Coronary artery (tissue), 2 donors: Measurements from ENCODE around the gene MAD1L1.
"Not testable (repeated sequence)": the region's sequence is repeated elsewhere in the genome, so short reads cannot be mapped to it uniquely, and the experiment has no call there.

Experiments used
- DNase-seq: peaks from one replicate; pipeline ENCODE4 v3.0.0-alpha.2; 2017; ENCODE audit warnings: low spot score
- H3K27ac ChIP-seq, 2 donors: fragments of 200-600 bp; sonication (generic); one replicate each; pipeline ENCODE4 v1.5.1; 2016 to 2019
- H3K4me3 ChIP-seq: fragments of 200-600 bp; sonication (generic); 2 replicates; pipeline ENCODE4 v1.5.1; 2016; ENCODE audit warnings: mild to moderate bottlenecking, moderate library complexity
- CTCF ChIP-seq: fragments of 200-600 bp; sonication (generic); IDR thresholded peaks from one replicate; pipeline ENCODE4 v1.5.1; 2019; ENCODE audit warnings: antibody characterized with exemption

Gene MAD1L1

DNA sequence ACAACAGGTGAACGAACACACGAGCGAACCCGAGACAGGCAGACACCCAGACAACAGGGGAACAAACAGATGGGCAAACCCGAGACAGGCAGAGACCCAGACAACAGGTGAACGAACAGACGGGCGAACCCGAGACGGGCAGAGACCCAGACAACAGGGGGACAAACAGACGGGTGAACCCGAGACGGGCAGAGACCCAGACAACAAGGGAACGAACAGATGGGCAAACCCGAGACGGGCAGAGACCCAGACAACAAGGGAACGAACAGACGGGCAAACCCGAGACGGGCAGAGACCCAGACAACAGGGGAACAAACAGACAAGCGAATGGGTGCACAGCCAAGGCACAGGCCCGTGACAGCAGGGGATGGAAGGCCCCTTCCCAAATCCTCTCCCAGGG lies 298.0 kb downstream of the MAD1L1 start:
- DNase-seq, result no peak
- H3K4me3 ChIP-seq, result no peak overlapping the region
- TF ChIP-seq CTCF, result no peak
- no peak overlapping the region for H3K27ac ChIP-seq

DNA sequence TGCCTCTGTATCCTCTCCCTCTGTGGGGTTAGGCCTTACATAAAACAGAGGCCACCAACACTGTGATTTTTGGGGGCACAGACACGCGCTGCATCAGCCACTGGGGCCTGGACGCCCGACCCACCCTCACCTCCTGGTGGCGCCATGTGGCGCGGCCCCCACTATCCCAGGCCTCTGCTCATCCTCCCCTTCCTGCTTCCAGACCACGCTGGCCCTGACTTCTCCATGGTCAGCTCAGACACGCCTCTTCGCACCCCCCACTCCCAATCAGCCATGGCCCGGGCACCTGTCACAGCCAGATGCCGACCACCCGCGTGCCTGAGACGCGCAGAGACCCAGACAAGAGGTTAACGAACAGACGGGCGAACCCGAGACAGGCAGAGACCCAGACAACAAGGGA lies 298.7 kb downstream of the MAD1L1 start:
- no peak overlapping the region for H3K4me3 ChIP-seq
- TF ChIP-seq CTCF, result no peak
- no peak for DNase-seq
- H3K27ac ChIP-seq, result no peak overlapping the region

DNA sequence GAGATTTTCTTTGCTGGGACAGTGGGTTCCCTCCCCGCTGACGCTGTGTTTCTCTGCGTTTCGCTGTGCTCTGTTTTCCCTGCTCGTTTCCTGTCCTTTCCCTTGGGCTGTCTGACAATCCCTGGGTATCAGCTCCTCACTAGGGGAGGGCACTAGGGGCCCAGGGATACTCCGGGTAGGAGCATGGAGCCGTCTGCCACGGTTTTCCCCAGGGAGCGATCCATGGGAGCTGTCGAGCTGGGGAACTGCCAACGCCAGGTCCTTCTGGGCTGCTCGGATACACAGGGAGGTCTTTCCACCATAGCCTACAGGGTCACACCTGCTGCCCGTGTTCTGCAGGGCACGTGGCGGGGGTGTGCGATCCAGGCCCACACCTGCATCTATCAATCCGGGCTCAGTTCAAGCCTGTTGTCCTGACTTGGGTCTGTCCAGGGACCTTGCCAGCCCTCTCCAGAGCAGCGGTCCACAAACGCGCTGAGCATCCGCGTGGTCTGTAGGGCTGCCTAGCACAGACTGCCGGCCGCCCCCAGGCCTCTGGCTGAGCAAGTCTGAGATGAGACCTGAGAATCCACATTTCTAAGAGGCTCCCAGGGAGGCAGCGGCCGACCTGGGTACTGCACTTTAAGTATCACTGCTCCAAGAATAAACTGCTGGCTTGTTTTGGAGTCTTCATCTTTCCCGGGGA lies 299.5 kb downstream of the MAD1L1 start:
- TF ChIP-seq CTCF, result no peak
- no peak for DNase-seq

DNA sequence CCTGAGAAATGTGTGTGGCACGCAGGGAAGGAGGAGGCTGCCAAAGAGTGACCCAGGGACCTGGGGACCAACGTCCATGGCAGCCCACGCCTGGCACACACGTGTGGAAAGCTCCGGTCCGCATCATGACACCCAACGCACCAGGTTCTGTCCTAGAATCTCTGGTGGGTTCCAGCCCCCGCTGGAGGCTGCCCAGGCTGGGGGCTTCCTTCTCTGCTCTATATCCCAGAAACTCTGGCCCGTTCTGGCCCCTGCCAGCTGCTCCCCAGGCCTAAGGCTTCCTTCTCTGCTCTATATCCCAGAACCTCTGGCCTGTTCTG lies 300.8 kb downstream of the MAD1L1 start:
- TF ChIP-seq CTCF, result no peak
- no peak for DNase-seq
- no peak overlapping the region for H3K4me3 ChIP-seq
- H3K27ac ChIP-seq, result no peak overlapping the region

More for the DNA sequence above, 299.5 kb downstream of the MAD1L1 start:
- H3K4me3 ChIP-seq, result no peak overlapping the region
- H3K27ac ChIP-seq, result no peak overlapping the region

DNA sequence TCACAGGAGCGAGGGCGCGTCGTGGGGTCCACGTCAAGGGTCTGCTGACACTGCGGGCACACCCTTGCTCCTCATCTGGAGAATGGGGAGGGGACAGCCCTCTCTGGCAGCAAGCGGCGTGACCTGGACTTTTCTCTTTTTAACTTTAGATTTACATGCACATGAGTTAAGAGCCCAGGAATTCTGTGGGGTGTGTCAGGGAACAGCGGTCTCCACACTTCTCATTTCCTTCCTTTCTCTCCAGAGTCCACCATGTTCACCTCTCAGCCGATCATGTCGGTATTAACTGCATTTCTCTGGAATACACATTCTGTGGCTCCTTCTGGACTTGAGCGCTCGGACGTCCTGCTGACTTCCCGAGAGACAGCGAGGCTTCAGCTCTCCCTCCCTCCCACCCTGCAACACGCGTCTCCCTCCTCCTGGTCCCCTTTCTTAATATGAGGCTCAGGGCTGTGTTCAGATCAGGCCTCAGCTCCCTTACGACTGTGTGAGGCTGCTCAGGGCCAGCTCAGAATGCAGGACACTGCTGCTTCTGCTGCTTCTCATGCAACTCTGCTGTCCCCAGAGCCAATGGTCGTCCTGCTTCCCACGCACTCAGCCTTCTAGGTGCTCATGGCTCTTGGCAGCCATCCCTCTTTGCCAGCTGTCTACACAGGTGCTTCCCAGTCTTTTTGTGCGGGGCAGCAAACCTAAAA lies 301.3 kb downstream of the MAD1L1 start:
- H3K4me3 ChIP-seq, result no peak overlapping the region
- no peak for DNase-seq

DNA sequence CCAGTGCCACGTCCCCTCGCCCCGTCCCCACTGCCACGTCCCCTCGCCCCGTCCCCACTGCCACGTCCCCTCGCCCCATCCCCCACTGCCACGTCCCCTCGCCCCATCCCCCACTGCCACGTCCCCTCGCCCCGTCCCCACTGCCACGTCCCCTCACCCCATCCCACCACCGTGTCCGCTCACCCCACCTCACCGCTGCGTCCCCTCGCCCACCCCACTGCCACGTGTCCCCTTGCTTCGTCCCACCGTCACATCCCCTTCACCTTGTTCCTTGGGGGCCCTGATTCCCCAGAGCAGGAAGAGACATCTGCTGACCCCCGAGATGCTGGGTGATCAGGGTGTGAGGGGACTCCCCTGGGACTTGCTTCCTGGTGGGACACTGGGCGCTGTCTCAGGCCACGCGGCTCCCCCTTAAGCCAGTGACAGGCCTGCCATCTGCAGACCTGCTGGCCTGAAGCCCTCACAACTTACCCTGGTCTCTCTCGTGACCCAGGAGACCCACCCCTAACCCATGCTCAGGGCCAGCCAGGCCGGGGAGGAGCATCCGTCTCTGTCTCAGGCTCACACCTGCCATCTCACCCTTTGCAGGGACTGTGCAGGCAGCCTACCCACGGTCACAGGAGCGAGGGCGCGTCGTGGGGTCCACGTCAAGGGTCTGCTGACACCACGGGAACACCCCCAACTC lies 302.2 kb downstream of the MAD1L1 start:
- no peak overlapping the region for H3K27ac ChIP-seq
- no peak for TF ChIP-seq CTCF
- DNase-seq, result no peak
- no peak overlapping the region for H3K4me3 ChIP-seq

More for the DNA sequence above, 301.3 kb downstream of the MAD1L1 start:
- TF ChIP-seq CTCF, result no peak
- H3K27ac ChIP-seq, result no peak overlapping the region

GRCh38 chr7:1929349-1929925 lies 303.3 kb downstream of the MAD1L1 start:
- H3K4me3 ChIP-seq, H3K27ac ChIP-seq, DNase-seq: not testable (repeated sequence)
